ENCODE results near the gene FCSK. TPM values are rescaled to one million over a fixed set of nuclear protein-coding genes. Genes with fewer than 3 reads are reported as not detected.

The FCSK gene
- total and polyA plus RNA-seq, 10 of the 15 experiments (the other 5 are each of a cell fraction or from before 2014, with no cell fraction given): 0.60 to 17.6 (median 7.4) TPM

GRCh38 chr16:70428178-70428998, 26.0 kb upstream of the FCSK start (continued):
- TF ChIP-seq BCL3 (IDR thresholded peaks at IDR 0.05; ENCODE audit: borderline replicate concordance, insufficient read depth, low read depth, low read length, poor library complexity, severe bottlenecking) (no peak), POLR2A (IDR thresholded peaks at IDR 0.05; ENCODE audit: low read depth, low read length) (peak; percentile 61), ZSCAN29 (IDR thresholded peaks at IDR 0.05) (no peak), HSF1 (IDR thresholded peaks at IDR 0.05; ENCODE audit: low read depth, low read length) (no peak), ESRRA (IDR thresholded peaks at IDR 0.05; ENCODE audit: low read length) (no peak), IRF4 (IDR thresholded peaks at IDR 0.05; ENCODE audit: low read depth, low read length) (no peak), SRF (IDR thresholded peaks at IDR 0.05; ENCODE audit: low read depth in 2 of 2, low read length in 2 of 2) (no peak), SPI1 (IDR thresholded peaks at IDR 0.05; ENCODE audit: borderline replicate concordance, insufficient read depth, low read depth, low read length) (peak; percentile 6; the same call in 1 of the 2 replicates), SREBF1 (IDR thresholded peaks at IDR 0.05; ENCODE audit: low read length) (no peak), GABPA (IDR thresholded peaks at IDR 0.05; ENCODE audit: low read depth) (no peak), TCF3 (IDR thresholded peaks at IDR 0.05; ENCODE audit: borderline replicate concordance, insufficient read depth, low read depth, low read length) (peak; percentile 79), IRF3 (IDR thresholded peaks at IDR 0.05) (no peak), TAF1 (IDR thresholded peaks at IDR 0.05; ENCODE audit: borderline replicate concordance, low read depth, low read length) (peak; percentile 69; the same call in 1 of the 2 replicates), KLF5 (IDR thresholded peaks at IDR 0.05; ENCODE audit: partially characterized antibody) (no peak), REST (IDR thresholded peaks at IDR 0.05; ENCODE audit: low read depth, low read length) (no peak), PKNOX1 (IDR thresholded peaks at IDR 0.05) (peak; percentile 68), ATF2 (IDR thresholded peaks at IDR 0.05; ENCODE audit: low read length) (no peak), EP300 (IDR thresholded peaks at IDR 0.05; ENCODE audit: borderline replicate concordance in 1 of 2, control insufficient read depth in 1 of 2, low read depth in 2 of 2, low read length in 2 of 2) (peak in 1 of 2 experiments; percentile 74; a peak in 2 of 4 replicates)
